Duodenal mucosa (tissue), 2 donors: ENCODE results near the gene LDB3.

Source experiments
- H3K27ac ChIP-seq: one replicate; pipeline ENCODE4 v1.7.0; 2013; ENCODE audit warnings: low read depth, low read length
- H3K27me3 ChIP-seq, 2 donors: one replicate each; pipeline ENCODE4 v1.7.0; 2013; ENCODE audit warnings: low read length in 2 of 2, control low read depth in 1 of 2; ENCODE audit not compliant: insufficient read depth in 2 of 2, control insufficient read depth in 1 of 2
- H3K36me3 ChIP-seq, 2 donors: one replicate each; pipeline ENCODE4 v1.7.0; 2013; ENCODE audit warnings: low read length in 2 of 2, control low read depth in 1 of 2; ENCODE audit not compliant: insufficient read depth in 2 of 2, control insufficient read depth in 1 of 2
- H3K4me1 ChIP-seq, 2 donors: one replicate each; pipeline ENCODE4 v1.7.0; 2013; ENCODE audit warnings: low read length in 2 of 2, control low read depth in 1 of 2; ENCODE audit not compliant: insufficient read depth in 2 of 2, control insufficient read depth in 1 of 2
- H3K4me3 ChIP-seq, 2 donors: one replicate each; pipeline ENCODE4 v1.7.0; 2013; ENCODE audit warnings: low read length in 2 of 2, low read depth in 1 of 2
- H3K9ac ChIP-seq, 2 donors: one replicate each; pipeline ENCODE4 v1.7.0; 2013; ENCODE audit warnings: low read length in 2 of 2, low read depth in 1 of 2
- H3K9me3 ChIP-seq, 2 donors: one replicate each; pipeline ENCODE4 v1.7.0; 2013; ENCODE audit warnings: low read length in 2 of 2, control low read depth in 1 of 2; ENCODE audit not compliant: control insufficient read depth in 1 of 2

Gene LDB3

DNA sequence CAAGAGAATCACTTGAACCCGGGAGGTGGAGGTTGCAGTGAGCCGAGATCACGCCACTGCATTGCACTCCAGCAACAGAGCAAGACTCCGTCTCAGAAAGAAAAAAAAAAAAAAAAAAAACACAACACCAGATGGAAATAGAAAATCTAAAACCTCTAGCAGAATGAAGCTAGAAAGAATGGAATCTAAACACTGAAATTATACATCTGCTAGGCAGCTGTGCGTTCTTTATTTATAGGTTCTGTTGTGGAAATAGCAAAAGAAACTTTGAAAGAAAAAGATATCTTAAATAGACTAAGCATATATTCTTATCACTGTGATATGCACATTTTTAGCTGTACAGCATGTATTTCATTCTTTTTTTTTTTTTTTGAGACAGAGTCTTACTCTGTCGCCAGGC, 105.2 kb downstream of the LDB3 start:
- Histone ChIP-seq H3K4me3 (no peak overlapping the region), H3K4me1 (peaks cover 8 to 12% of the 10 kb centered on the region in 2 donors), H3K9ac (no peak overlapping the region), H3K27ac (no peak overlapping the region), H3K27me3 (no peaks in the 10 kb centered on the region), H3K36me3 (no peaks in the 10 kb centered on the region), H3K9me3 (no peaks in the 10 kb centered on the region)

DNA sequence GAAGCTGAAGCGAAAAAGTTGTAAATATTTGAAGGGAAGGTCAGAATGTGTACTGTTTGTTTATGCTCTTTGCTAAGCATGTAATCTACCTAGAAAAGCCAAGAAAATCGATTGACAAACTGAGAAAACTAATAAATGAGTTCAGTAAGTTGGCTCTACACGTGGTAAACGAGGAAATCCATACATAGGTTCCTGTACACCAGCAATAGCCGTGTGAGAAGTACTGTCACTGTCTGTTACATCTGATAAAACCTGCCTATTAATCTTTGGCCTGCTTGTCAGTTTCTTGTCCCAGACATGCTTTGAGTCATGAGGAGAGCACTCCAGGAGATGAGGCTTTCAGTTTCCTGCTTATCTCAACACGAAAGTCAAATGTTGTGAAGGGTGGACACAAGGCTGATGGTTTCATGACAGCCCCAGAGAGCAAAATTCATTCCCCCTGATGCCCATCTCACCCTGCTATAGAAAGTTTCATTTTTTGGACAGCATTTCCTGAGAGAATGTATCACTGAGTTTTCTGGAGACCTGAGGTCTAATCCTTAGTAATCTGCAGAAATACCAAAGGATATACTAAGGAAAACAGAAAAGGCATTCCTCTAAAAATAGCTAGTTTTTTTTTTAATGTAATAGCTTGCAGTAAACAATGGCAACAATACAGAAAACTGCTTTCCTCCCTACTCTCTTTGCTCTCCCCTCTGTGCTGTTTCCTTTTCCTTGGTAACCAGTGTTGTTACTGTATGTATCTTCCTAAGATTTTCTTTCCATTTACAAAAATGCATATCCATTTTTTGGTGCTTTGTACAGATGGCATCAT, 107.0 kb downstream of the LDB3 start:
- Histone ChIP-seq H3K4me3 (no peak overlapping the region), H3K9me3 (no peaks in the 10 kb centered on the region), H3K9ac (peak overlapping the region in 1 of 2 donors; percentile 5), H3K4me1 (peaks cover 4 to 12% of the 10 kb centered on the region in 2 donors), H3K36me3 (no peaks in the 10 kb centered on the region), H3K27ac (no peak overlapping the region), H3K27me3 (no peaks in the 10 kb centered on the region)

DNA sequence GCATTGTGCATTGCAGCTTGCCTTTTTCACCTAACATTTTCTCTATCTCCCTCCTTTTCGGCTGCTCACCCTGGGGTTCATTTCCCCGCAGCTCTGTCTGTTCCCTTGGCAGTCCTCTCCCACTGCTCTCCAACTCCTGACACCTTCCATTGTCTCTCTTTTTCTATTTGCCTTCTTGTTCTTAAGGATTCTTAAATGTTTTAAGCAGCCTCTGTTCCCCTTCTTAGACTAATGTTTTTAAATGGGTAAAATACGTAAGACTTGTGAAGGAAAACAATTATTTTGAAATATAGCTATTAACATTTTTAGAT, 107.5 kb downstream of the LDB3 start:
- Histone ChIP-seq H3K9ac (peak overlapping the region in 1 of 2 donors; percentile 5), H3K4me1 (peaks cover 0 to 12% of the 10 kb centered on the region in 2 donors), H3K27me3 (no peaks in the 10 kb centered on the region), H3K9me3 (no peaks in the 10 kb centered on the region), H3K27ac (no peak overlapping the region), H3K36me3 (no peaks in the 10 kb centered on the region), H3K4me3 (no peak overlapping the region)

DNA sequence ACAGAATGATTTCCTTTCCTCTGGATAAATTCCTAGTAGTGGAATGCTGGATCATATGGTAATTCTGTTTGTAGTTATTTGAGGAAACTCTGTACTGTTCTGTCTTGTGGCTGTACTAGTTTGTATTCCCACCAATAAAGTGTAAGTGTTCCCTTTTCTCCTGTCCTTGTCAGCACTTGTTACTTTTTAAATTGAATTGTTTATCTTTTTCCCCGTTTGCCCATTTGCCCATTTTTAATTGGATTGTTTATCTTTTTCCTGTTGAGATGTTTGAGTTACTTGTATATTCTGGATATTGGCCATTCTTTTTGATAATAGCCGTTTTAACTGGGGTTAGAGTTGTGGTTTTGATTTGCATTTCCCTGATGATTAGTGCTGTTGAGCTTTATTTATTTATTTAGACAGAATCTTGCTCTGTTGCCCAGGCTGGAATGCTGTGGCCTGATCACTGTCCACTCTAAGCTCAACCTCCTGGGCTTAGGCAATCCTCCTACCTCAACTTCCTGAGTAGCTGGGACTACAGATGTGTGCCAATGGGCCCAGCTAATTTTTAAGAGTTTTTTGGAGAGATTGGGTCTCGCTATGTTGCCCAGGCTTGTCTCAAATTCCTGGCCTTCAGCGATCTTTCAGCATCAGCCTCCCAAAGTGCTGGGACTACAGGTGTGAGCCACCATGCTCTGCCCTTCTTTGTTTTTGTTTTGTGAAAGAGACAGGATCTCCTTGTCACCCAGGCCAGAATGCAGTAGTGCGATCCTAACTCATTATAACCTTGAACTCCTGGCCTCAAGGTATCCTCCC, 111.1 kb downstream of the LDB3 start:
- no peaks in the 10 kb centered on the region for H3K9me3 ChIP-seq
- H3K27me3 ChIP-seq = no peaks in the 10 kb centered on the region
- H3K4me1 ChIP-seq = peaks cover 0 to 12% of the 10 kb centered on the region in 2 donors
- H3K27ac ChIP-seq = no peak overlapping the region
- no peak overlapping the region for H3K4me3 ChIP-seq
- no peaks in the 10 kb centered on the region for H3K36me3 ChIP-seq
- H3K9ac ChIP-seq = no peak overlapping the region

DNA sequence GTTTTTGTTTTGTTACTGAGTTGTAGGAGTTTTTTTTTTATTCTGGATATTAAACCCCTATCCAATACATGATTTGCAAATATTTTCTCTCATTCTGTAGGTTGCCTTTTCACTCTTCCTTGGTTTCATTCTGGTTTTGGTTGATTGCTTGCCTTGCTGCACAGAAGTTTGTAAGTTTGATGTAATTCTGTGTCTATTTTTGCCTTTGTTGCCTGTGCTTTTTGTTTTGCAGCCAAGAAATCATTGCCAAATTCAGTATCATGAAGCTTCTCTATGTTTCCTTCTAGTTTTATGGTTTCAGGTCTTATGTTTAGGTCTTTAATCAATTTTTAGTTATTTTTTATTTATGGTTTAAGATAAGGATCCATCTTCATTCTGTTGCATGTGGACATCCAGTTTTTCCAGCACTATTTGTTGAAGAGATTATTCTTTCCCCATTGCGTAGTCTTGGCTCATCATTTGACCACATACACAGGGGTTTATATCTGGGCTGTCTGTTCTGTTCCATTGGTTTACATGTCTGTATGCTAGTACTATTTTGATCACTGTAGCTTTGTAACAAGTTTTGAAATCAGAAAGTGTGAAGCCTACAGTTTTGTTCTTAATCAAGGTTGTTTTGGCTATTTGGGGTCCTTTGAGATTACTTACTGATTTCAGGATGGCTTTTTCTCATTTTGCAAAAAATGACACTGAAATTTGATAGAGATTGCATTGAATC, 114.5 kb downstream of the LDB3 start:
- Histone ChIP-seq H3K36me3 (no peaks in the 10 kb centered on the region), H3K9me3 (no peaks in the 10 kb centered on the region), H3K9ac (no peak overlapping the region), H3K4me3 (no peak overlapping the region), H3K4me1 (peaks cover 12 to 13% of the 10 kb centered on the region in 2 donors), H3K27ac (no peak overlapping the region), H3K27me3 (no peaks in the 10 kb centered on the region)

DNA sequence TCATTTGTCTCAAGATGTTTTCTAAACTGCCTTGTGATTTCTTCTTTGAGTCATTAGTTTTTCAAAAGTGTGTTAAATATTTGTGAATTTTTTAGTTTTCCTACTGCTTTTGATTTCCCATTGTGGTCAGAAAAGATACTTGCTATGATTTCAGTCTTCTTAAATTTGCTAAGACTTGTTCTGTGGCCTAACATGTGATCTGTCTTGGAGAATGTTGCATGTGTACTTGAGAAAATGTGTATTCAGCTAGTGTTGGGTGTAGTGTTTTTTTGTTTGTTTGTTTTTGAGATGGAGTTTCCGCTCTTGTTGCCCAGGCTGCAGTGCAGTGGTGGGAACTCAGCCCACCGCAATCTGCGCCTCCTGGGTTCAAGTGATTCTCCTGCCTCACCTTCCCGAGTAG, 116.7 kb downstream of the LDB3 start:
- H3K36me3 ChIP-seq = no peaks in the 10 kb centered on the region
- no peak overlapping the region for H3K9ac ChIP-seq
- no peaks in the 10 kb centered on the region for H3K9me3 ChIP-seq
- no peak overlapping the region for H3K27ac ChIP-seq
- no peak overlapping the region for H3K4me3 ChIP-seq
- H3K4me1 ChIP-seq = peaks cover 12 to 13% of the 10 kb centered on the region in 2 donors
- no peaks in the 10 kb centered on the region for H3K27me3 ChIP-seq
